DOHH2 (cell line): ENCODE results near the gene SNX7.

Experiments
- H3F3A ChIP-seq: fragments of 200-600 bp; sonication (generic), shearing (Covaris generic); 2 replicates; pipeline ENCODE4 v1.6.0; 2016; ENCODE audit warnings: antibody characterized with exemption, mild to moderate bottlenecking; ENCODE audit not compliant: control insufficient read depth, insufficient read depth
- H3K27ac ChIP-seq: fragments of 200-600 bp; sonication (generic); 2 replicates; pipeline ENCODE4 v1.5.1; 2014; ENCODE audit warnings: low read depth, mild to moderate bottlenecking, low read length, moderate library complexity
- H3K27me3 ChIP-seq: fragments of 200-600 bp; sonication (generic); 2 replicates; pipeline ENCODE4 v1.6.1; 2014; ENCODE audit warnings: mild to moderate bottlenecking, low read length, mixed read lengths; ENCODE audit not compliant: control insufficient read depth
- H3K36me3 ChIP-seq: fragments of 200-600 bp; sonication (generic); 2 replicates; pipeline ENCODE4 v1.6.1; 2014; ENCODE audit warnings: mild to moderate bottlenecking, low read length, moderate library complexity, mixed read lengths; ENCODE audit not compliant: control insufficient read depth
- H3K4me1 ChIP-seq: fragments of 200-600 bp; sonication (generic); 2 replicates; pipeline ENCODE4 v1.6.1; 2014; ENCODE audit warnings: mild to moderate bottlenecking, low read length, mixed read lengths; ENCODE audit not compliant: control insufficient read depth
- H3K4me2 ChIP-seq: fragments of 200-600 bp; sonication (generic); 2 replicates; pipeline ENCODE4 v1.6.0; 2014; ENCODE audit warnings: mild to moderate bottlenecking, low read length, moderate library complexity
- H3K4me3 ChIP-seq: fragments of 200-600 bp; sonication (generic); 2 replicates; pipeline ENCODE4 v1.5.1; 2014; ENCODE audit warnings: mild to moderate bottlenecking, low read length, mixed read lengths
- H3K79me2 ChIP-seq: fragments of 200-600 bp; sonication (generic); 2 replicates; pipeline ENCODE4 v1.6.1; 2014; ENCODE audit warnings: mild to moderate bottlenecking, low read length, mixed read lengths; ENCODE audit not compliant: control insufficient read depth
- H3K9me2 ChIP-seq: fragments of 200-600 bp; sonication (generic); replicated peaks from 2 replicates; pipeline ENCODE4 v1.6.1; 2014; ENCODE audit warnings: mild to moderate bottlenecking, low read length, mixed read lengths; ENCODE audit not compliant: control insufficient read depth
- H3K9me3 ChIP-seq: fragments of 200-600 bp; sonication (generic); 2 replicates; pipeline ENCODE4 v1.6.1; 2014; ENCODE audit warnings: antibody characterized with exemption, low read length, mixed read lengths; ENCODE audit not compliant: control insufficient read depth, insufficient read depth
- H4K20me1 ChIP-seq: fragments of 200-600 bp; sonication (generic); 2 replicates; pipeline ENCODE4 v1.6.0; 2014; ENCODE audit warnings: low read depth, mild to moderate bottlenecking, antibody characterized with exemption, low read length, moderate library complexity; ENCODE audit not compliant: control insufficient read depth, insufficient read depth
- EZH2phosphoT487 ChIP-seq: fragments of 200-600 bp; sonication (generic); IDR thresholded peaks from 2 replicates; pipeline ENCODE4 v1.6.1; 2017; ENCODE audit warnings: borderline replicate concordance, mild to moderate bottlenecking, antibody characterized with exemption, low read length, moderate library complexity, mixed read lengths
- TF ChIP-seq, protein P1 (sequence below): fragments of 200-600 bp; sonication (generic); IDR thresholded peaks from one replicate; pipeline ENCODE4 v1.5.1; 2014; ENCODE audit warnings: antibody characterized with exemption, mild to moderate bottlenecking, low read depth, low read length; ENCODE audit not compliant: poor library complexity, severe bottlenecking

SNX7 gene

DNA sequence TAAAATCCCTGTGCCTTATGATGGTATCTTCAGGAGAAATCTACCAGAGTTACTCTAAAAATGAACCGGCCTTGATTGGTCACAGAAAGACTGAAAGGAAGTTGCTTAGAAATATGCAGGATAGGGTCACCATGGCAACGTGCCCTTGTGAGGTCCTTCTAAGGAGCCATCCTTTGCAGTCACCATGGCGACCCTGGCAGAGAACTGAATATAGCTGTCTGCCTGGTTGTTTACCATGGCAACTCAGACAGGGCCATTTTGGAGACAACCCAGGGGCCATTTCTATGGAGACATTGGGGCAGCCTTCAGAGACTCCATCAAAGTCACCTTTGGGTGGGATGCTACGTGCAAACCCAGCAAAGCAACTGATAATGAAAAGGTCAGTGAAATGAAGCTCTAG, 43.0 kb downstream of the SNX7 start:
- no peak for TF ChIP-seq EZH2phosphoT487
- TF ChIP-seq, protein P1, sequence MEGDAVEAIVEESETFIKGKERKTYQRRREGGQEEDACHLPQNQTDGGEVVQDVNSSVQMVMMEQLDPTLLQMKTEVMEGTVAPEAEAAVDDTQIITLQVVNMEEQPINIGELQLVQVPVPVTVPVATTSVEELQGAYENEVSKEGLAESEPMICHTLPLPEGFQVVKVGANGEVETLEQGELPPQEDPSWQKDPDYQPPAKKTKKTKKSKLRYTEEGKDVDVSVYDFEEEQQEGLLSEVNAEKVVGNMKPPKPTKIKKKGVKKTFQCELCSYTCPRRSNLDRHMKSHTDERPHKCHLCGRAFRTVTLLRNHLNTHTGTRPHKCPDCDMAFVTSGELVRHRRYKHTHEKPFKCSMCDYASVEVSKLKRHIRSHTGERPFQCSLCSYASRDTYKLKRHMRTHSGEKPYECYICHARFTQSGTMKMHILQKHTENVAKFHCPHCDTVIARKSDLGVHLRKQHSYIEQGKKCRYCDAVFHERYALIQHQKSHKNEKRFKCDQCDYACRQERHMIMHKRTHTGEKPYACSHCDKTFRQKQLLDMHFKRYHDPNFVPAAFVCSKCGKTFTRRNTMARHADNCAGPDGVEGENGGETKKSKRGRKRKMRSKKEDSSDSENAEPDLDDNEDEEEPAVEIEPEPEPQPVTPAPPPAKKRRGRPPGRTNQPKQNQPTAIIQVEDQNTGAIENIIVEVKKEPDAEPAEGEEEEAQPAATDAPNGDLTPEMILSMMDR, result no peak
- no peaks in the 10 kb centered on the region for H3K4me1 ChIP-seq
- H3K79me2 ChIP-seq, result no peaks in the 10 kb centered on the region
- no peaks in the 10 kb centered on the region for H3F3A ChIP-seq
- no peaks in the 10 kb centered on the region for H3K36me3 ChIP-seq
- H3K9me2 ChIP-seq, result no peaks in the 10 kb centered on the region
- H3K27ac ChIP-seq, result no peak overlapping the region
- H3K27me3 ChIP-seq, result no peaks in the 10 kb centered on the region
- no peak overlapping the region for H3K4me3 ChIP-seq
- no peaks in the 10 kb centered on the region for H3K9me3 ChIP-seq
- H3K4me2 ChIP-seq, result no peak overlapping the region
- no peaks in the 10 kb centered on the region for H4K20me1 ChIP-seq

DNA sequence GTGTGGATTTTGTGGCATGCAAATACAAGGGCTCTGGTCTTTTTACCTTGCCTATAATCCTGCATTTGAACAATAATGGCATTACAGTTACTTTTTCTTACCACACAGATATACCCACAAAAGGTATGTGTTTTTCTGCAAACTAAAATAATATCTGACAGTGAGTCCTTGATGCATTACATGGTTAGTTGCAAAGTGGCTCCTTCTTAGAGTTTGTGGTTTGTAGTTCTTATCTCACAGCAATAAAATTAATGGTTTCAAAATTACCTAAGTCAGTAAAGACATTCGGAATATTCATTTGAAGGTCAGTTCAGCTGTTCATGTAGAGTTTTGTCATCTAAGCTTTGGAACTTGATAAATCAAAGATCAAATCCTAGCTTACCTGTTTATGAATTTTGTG, 43.5 kb downstream of the SNX7 start:
- Histone ChIP-seq H3K4me2 (no peak overlapping the region), H3K27me3 (no peaks in the 10 kb centered on the region), H3K79me2 (no peaks in the 10 kb centered on the region), H3K27ac (no peak overlapping the region), H3K9me3 (no peaks in the 10 kb centered on the region), H3K9me2 (no peaks in the 10 kb centered on the region), H3F3A (no peaks in the 10 kb centered on the region), H3K4me1 (no peaks in the 10 kb centered on the region), H4K20me1 (no peaks in the 10 kb centered on the region), H3K4me3 (no peak overlapping the region), H3K36me3 (no peaks in the 10 kb centered on the region)
- TF ChIP-seq EZH2phosphoT487, result no peak
- TF ChIP-seq, protein P1, result no peak

DNA sequence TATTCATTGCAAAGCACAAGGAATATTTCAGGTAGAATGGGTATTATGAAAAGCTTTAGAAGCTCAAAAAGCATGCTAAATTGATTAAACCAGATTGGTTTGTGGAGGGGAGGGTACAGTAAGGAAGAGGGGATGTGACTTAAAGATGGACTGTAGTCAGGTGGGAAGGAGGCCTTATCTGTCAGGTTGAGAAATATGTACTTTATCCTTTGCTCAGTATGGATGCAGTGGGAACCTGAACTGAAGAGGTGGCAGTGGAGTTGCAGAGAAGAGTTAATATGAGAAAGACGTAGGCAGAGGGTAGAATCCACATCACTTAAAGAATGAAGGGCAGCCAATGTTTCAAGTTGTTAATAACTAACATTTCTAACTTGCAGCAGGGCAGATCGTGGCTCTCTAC, 44.1 kb downstream of the SNX7 start:
- no peak overlapping the region for H3K27ac ChIP-seq
- H3K27me3 ChIP-seq, result no peaks in the 10 kb centered on the region
- H3K79me2 ChIP-seq, result no peaks in the 10 kb centered on the region
- H3F3A ChIP-seq, result no peaks in the 10 kb centered on the region
- H3K9me2 ChIP-seq, result no peaks in the 10 kb centered on the region
- H3K36me3 ChIP-seq, result no peaks in the 10 kb centered on the region
- no peaks in the 10 kb centered on the region for H3K4me1 ChIP-seq
- H3K9me3 ChIP-seq, result no peaks in the 10 kb centered on the region
- H3K4me2 ChIP-seq, result no peak overlapping the region
- TF ChIP-seq, protein P1, result no peak
- TF ChIP-seq EZH2phosphoT487, result no peak
- no peaks in the 10 kb centered on the region for H4K20me1 ChIP-seq
- no peak overlapping the region for H3K4me3 ChIP-seq
